ENCODE data around the gene LYL1. TPM values are rescaled to one million over a fixed set of nuclear protein-coding genes. Genes with fewer than 3 reads are reported as not detected.

The LYL1 gene
- total and polyA plus RNA-seq, 9 of the 15 experiments (the other 6 are each of a cell fraction or from before 2014, with no cell fraction given), result 1.3 to 266 (median 34.0) TPM

DNA sequence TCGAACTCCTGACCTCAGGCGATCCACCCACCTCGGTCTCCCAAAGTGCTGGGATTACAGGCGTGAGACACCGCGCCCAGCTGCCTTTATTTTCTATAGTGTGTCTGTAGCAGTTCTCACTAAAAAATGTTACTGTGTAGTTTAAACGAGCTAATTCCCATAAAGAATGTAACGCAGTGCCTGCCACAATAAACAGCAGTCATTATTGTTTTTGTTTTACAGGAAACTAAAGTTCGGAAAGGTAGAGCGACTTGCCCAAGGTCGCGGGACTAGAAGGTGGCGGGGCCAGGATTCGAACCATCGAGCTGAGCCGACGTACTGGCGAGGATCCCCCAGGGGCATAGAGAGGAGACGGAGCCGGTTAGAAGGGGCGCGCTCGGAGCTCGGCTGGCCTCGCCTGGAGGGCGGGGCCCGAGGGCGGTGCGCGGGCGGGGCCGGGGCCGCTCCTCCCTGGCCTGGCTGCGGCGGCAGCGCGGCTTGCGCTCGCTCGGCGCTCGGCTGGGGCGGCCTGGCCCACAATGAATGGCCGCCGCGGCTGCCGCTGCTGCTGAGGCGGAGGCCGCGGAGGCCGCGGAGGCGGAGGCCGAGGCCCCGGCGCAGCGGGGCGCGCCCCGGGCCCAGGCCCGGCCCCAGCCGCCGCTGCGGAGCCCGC is 15.2 kb upstream of the LYL1 start, which contains the start of gene NACC1 (continued):
- TF ChIP-seq, protein P1, sequence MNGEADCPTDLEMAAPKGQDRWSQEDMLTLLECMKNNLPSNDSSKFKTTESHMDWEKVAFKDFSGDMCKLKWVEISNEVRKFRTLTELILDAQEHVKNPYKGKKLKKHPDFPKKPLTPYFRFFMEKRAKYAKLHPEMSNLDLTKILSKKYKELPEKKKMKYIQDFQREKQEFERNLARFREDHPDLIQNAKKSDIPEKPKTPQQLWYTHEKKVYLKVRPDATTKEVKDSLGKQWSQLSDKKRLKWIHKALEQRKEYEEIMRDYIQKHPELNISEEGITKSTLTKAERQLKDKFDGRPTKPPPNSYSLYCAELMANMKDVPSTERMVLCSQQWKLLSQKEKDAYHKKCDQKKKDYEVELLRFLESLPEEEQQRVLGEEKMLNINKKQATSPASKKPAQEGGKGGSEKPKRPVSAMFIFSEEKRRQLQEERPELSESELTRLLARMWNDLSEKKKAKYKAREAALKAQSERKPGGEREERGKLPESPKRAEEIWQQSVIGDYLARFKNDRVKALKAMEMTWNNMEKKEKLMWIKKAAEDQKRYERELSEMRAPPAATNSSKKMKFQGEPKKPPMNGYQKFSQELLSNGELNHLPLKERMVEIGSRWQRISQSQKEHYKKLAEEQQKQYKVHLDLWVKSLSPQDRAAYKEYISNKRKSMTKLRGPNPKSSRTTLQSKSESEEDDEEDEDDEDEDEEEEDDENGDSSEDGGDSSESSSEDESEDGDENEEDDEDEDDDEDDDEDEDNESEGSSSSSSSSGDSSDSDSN (IDR thresholded peaks at IDR 0.05; ENCODE audit: borderline replicate concordance in 1 of 2, low read depth in 2 of 2, low read length in 2 of 2), result peak in 1 of 2 experiments; percentile 82; a peak in 2 of 4 replicates
- TF ChIP-seq, protein P2, sequence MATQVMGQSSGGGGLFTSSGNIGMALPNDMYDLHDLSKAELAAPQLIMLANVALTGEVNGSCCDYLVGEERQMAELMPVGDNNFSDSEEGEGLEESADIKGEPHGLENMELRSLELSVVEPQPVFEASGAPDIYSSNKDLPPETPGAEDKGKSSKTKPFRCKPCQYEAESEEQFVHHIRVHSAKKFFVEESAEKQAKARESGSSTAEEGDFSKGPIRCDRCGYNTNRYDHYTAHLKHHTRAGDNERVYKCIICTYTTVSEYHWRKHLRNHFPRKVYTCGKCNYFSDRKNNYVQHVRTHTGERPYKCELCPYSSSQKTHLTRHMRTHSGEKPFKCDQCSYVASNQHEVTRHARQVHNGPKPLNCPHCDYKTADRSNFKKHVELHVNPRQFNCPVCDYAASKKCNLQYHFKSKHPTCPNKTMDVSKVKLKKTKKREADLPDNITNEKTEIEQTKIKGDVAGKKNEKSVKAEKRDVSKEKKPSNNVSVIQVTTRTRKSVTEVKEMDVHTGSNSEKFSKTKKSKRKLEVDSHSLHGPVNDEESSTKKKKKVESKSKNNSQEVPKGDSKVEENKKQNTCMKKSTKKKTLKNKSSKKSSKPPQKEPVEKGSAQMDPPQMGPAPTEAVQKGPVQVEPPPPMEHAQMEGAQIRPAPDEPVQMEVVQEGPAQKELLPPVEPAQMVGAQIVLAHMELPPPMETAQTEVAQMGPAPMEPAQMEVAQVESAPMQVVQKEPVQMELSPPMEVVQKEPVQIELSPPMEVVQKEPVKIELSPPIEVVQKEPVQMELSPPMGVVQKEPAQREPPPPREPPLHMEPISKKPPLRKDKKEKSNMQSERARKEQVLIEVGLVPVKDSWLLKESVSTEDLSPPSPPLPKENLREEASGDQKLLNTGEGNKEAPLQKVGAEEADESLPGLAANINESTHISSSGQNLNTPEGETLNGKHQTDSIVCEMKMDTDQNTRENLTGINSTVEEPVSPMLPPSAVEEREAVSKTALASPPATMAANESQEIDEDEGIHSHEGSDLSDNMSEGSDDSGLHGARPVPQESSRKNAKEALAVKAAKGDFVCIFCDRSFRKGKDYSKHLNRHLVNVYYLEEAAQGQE (IDR thresholded peaks at IDR 0.05; ENCODE audit: borderline replicate concordance), result peak; percentile 92
- TF ChIP-seq, protein P2 (CRISPR knock-in tag; IDR thresholded peaks at IDR 0.05; ENCODE audit: low read depth), result no peak
- TF ChIP-seq FOXP1 (CRISPR knock-in tag; IDR thresholded peaks at IDR 0.05) (peak; percentile 58; the same call in 1 of the 2 replicates), CBX2 (IDR thresholded peaks at IDR 0.05; ENCODE audit: insufficient read depth, low read length, poor library complexity, severe bottlenecking) (no peak), ATF7 (IDR thresholded peaks at IDR 0.05) (peak; percentile 37; the same call in 1 of the 2 replicates), HDAC3 (IDR thresholded peaks at IDR 0.05; ENCODE audit: borderline replicate concordance, partially characterized antibody) (peak; percentile 33), ADNP (tag; IDR thresholded peaks at IDR 0.05) (peak; percentile 62)
- TF ChIP-seq, protein P3, sequence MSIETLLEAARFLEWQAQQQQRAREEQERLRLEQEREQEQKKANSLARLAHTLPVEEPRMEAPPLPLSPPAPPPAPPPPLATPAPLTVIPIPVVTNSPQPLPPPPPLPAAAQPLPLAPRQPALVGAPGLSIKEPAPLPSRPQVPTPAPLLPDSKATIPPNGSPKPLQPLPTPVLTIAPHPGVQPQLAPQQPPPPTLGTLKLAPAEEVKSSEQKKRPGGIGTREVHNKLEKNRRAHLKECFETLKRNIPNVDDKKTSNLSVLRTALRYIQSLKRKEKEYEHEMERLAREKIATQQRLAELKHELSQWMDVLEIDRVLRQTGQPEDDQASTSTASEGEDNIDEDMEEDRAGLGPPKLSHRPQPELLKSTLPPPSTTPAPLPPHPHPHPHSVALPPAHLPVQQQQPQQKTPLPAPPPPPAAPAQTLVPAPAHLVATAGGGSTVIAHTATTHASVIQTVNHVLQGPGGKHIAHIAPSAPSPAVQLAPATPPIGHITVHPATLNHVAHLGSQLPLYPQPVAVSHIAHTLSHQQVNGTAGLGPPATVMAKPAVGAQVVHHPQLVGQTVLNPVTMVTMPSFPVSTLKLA (conservative IDR thresholded peaks at IDR 0.05), result peak; percentile 31 to 70; a peak in 3 of 4 replicates
- TF ChIP-seq, protein P4, sequence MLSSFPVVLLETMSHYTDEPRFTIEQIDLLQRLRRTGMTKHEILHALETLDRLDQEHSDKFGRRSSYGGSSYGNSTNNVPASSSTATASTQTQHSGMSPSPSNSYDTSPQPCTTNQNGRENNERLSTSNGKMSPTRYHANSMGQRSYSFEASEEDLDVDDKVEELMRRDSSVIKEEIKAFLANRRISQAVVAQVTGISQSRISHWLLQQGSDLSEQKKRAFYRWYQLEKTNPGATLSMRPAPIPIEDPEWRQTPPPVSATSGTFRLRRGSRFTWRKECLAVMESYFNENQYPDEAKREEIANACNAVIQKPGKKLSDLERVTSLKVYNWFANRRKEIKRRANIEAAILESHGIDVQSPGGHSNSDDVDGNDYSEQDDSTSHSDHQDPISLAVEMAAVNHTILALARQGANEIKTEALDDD (IDR thresholded peaks at IDR 0.05), result peak; percentile 13; the same call in 1 of the 2 replicates
- TF ChIP-seq, protein P5, sequence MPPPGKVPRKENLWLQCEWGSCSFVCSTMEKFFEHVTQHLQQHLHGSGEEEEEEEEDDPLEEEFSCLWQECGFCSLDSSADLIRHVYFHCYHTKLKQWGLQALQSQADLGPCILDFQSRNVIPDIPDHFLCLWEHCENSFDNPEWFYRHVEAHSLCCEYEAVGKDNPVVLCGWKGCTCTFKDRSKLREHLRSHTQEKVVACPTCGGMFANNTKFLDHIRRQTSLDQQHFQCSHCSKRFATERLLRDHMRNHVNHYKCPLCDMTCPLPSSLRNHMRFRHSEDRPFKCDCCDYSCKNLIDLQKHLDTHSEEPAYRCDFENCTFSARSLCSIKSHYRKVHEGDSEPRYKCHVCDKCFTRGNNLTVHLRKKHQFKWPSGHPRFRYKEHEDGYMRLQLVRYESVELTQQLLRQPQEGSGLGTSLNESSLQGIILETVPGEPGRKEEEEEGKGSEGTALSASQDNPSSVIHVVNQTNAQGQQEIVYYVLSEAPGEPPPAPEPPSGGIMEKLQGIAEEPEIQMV (tag; conservative IDR thresholded peaks at IDR 0.05; ENCODE audit: low read depth), result no peak

All from K562 (cell line).